ENCODE results near the gene SERTAD1. TPM values are rescaled to one million over a fixed set of nuclear protein-coding genes. Genes with fewer than 3 reads are reported as not detected.
A peak's percentile ranks its signal among the peaks of the same experiment; 100 is the strongest.
"Not testable (repeated sequence)": the region's sequence is repeated elsewhere in the genome, so short reads cannot be mapped to it uniquely, and the experiment has no call there.

The SERTAD1 gene
- total and polyA plus RNA-seq, 7 donors: 10.5 to 88.7 (median 17.5) TPM

DNA sequence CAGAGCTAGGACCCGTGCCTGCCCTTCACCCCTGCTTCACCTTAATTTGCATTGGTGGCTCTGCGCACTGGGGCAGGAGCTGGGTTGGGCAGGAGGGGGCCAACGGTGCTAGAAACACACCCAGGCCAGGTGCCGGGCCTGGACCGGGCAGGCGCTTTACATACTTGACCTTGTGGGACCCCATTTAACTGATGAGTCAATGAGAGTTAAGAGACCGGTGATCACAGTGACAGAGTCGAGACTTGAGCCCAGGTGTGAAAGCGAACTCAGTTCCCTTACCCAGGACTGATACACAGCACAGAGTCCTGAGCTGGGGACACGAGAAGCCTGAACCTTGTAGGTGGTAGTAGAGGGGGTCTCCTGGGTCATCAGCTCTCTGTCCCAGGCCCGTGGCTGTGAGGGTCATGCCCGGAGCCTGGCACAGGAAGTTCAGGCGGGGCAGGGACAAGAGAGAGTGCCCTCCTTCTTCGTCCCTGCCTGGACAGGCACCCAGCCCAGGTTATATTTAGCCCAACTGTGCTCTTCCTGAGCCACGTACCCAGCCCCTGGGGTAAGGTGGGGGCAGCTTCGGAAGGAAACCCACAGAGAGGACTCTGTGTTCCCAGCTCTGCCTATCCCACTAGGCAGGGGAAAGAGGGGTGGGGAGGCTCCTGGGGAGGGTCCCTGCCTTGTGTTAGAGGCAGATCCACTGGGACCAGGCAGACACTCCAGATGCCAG is 14.5 kb downstream of the SERTAD1 start:
- H3K9me3 ChIP-seq: no peaks in the 10 kb centered on the region
- no peaks in the 10 kb centered on the region for H3K27me3 ChIP-seq (ENCODE audit: insufficient read depth in 3 of 3, low read length in 2 of 3)
- peak overlapping the region; percentile 43 for H3K4me3 ChIP-seq
- ATAC-seq: peak; percentile 91 to 95 (median 92)
- H3K4me1 ChIP-seq: peaks cover 22% of the 10 kb centered on the region
- 21 to 28% (median 23%) methylated on average over 16 of the region's 16 CpGs for WGBS, 3 donors
- peak overlapping the region; percentile 92 for H3K27ac ChIP-seq
- TF ChIP-seq, protein P1, sequence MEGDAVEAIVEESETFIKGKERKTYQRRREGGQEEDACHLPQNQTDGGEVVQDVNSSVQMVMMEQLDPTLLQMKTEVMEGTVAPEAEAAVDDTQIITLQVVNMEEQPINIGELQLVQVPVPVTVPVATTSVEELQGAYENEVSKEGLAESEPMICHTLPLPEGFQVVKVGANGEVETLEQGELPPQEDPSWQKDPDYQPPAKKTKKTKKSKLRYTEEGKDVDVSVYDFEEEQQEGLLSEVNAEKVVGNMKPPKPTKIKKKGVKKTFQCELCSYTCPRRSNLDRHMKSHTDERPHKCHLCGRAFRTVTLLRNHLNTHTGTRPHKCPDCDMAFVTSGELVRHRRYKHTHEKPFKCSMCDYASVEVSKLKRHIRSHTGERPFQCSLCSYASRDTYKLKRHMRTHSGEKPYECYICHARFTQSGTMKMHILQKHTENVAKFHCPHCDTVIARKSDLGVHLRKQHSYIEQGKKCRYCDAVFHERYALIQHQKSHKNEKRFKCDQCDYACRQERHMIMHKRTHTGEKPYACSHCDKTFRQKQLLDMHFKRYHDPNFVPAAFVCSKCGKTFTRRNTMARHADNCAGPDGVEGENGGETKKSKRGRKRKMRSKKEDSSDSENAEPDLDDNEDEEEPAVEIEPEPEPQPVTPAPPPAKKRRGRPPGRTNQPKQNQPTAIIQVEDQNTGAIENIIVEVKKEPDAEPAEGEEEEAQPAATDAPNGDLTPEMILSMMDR (IDR thresholded peaks at IDR 0.05): no peak
- DNase-seq: peak; percentile 68 to 90
- intact Hi-C loops (cut with DNase I): loop anchor here in 1 of 2 donors (5.0 kb wide), 1 partner anchor 69 kb away; no protein-coding TSS in a partner anchor
- H3K36me3 ChIP-seq (ENCODE audit: insufficient read depth in 1 of 2, low read depth in 1 of 2): no peaks in the 10 kb centered on the region

DNA sequence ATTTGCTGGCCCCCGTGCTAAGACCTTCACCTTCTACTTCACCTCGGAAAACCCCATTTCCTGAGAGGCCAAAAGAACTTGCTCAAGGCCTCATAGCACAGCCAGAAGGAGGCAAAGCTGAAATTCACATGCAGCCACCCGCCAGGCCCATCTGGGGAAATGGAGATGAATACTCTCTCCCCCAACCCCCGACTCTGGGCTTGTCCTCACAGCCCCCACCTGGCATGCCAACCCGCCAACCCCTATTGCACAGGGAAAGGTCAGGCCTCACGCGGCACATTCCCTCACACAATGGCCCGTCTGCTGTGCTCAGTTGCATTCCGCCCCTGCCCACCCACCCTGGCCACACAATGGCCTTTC is 15.8 kb downstream of the SERTAD1 start:
- TF ChIP-seq, protein P1 (IDR thresholded peaks at IDR 0.05): no peak
- Histone ChIP-seq H3K36me3 (ENCODE audit: insufficient read depth in 1 of 2, low read depth in 1 of 2) (no peaks in the 10 kb centered on the region), H3K27ac (peak overlapping the region; percentile 92), H3K4me1 (peaks cover 20% of the 10 kb centered on the region), H3K27me3 (ENCODE audit: insufficient read depth in 3 of 3, low read length in 2 of 3) (no peaks in the 10 kb centered on the region), H3K9me3 (no peaks in the 10 kb centered on the region), H3K4me3 (no peak overlapping the region)
- no peak for ATAC-seq
- intact Hi-C loops (cut with DNase I): loop anchor here in 1 of 2 donors (5.0 kb wide), 1 partner anchor 68 kb away; no protein-coding TSS in a partner anchor
- WGBS, 3 donors: 72 to 76% (median 75%) methylated on average over 7 to 9 of the region's 9 CpGs
- no peak for DNase-seq

DNA sequence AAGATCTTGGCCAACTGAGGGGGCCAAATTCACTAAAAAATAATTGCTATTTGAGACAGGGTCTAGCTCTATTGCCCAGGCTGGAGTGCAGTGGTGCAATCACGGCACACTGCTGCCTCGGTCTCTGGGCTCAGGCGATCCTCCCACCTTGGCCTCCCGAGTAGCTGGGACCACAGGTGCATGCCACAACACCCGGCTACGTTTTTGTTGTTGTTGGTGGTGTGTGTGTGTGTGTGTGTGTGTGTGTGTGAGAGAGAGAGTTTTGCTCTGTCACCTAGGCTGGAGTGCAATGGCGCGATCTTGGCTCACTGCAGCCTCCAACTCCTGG is 17.2 kb downstream of the SERTAD1 start:
- DNase-seq; ATAC-seq; H3K36me3 ChIP-seq (ENCODE audit: insufficient read depth in 1 of 2, low read depth in 1 of 2); intact Hi-C loops (cut with DNase I); H3K4me3 ChIP-seq; H3K9me3 ChIP-seq; H3K27me3 ChIP-seq (ENCODE audit: insufficient read depth in 3 of 3, low read length in 2 of 3); H3K27ac ChIP-seq: not testable (repeated sequence)
- peaks cover 17% of the 10 kb centered on the region for H3K4me1 ChIP-seq
- WGBS, 3 donors: 74 to 89% (median 76%) methylated on average over 8 of the region's 8 CpGs

DNA sequence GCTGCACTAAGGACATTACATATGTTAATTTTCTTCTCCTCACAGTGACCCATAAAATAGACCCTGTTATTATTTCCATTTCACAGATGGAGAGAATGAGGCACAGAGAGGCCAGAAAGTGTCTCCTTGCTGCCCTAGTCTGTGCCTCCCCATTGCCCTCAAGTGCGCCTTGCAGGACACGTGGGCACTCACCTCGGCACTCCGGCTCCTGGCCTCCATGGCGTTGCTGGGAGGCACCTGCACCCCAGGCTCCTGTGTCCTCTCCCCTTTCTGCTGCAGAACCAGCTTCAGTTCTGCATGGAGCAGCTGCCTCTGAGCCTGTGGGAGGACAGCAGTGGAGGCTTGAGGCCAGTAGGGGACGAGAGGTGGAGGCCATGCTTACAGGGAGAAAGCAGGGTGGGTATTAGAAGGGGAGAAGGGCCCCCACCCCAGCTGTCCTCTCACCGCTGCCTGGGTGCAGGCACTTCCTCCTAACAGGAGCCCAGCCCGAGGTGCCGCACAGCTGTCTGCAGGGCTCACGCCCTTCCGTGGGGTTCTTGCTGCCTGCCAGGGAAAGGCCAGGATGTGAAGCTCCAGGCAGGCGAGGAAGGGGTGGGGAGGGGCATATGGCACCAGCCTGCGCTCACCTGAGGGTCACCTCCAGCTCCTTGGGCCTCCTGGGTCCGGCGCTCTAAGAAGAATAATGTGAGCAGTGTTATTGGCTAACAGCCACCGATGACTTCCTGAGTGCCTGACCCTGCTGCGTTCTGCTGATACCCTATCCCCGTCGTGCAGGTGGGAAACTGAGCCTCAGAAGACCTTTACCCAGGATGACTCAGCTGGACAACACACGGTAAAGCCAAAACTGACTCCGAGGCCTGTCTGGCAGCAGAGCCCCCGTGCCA is 17.8 kb downstream of the SERTAD1 start:
- intact Hi-C loops (cut with DNase I): no loop called here
- Histone ChIP-seq H3K27ac (no peak overlapping the region), H3K36me3 (ENCODE audit: insufficient read depth in 1 of 2, low read depth in 1 of 2) (no peaks in the 10 kb centered on the region), H3K4me1 (peaks cover 17% of the 10 kb centered on the region), H3K9me3 (no peaks in the 10 kb centered on the region), H3K27me3 (ENCODE audit: insufficient read depth in 3 of 3, low read length in 2 of 3) (no peaks in the 10 kb centered on the region), H3K4me3 (no peak overlapping the region)
- ATAC-seq (no peak), DNase-seq (no peak)
- TF ChIP-seq, protein P1 (IDR thresholded peaks at IDR 0.05): no peak
- 48 to 58% (median 53%) methylated on average over 22 of the region's 22 CpGs for WGBS, 3 donors
